Stimulated activated CD8-positive, alpha-beta memory T cell treated with anti-CD3 and anti-CD28 coated beads, Interleukin-15, amount 100 ng/mL, for 4 hours (primary cell): ENCODE results near the gene L2HGDH.

Source experiments
- DNase-seq, 2 donors: peaks; one replicate each; pipeline ENCODE4 v3.0.0-alpha.2; 2020; ENCODE audit warnings: low read depth in 2 of 2

L2HGDH gene

DNA sequence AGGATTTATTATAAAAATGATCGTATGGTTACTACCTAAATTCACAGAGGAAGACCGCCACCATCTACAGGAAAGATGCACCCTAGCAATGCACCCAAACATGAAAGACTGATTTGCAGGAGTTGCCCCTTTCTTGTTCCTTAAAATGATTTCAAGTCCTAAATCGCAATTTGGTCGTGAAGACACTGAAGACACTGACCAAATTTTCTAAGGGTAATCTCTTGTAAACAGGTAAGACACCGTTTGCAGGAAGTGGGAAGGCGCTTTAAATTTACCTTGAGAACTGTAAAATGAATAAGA is 81.7 kb downstream of the L2HGDH start:
- no peak for DNase-seq

DNA sequence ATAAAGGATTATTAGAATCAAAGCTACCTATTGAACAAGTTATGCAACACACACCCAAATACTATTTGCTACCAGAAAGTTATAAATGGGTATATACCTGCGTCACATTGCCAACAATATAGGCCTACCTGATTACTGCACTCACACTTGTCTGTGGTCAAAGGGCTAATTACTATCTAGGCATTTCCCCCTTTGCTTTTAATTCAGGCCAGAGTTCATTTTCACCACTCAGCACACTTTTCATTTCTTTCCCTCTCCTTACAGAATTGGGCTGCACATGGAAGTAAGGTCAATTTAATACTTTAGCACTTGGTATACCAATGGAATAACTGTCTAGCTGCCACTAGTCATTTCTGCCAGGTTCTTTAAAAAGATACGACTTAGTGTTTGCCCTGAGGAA is 82.3 kb downstream of the L2HGDH start:
- no peak for DNase-seq

- DNase-seq: no peak
These were observed 83.7 kb downstream of the L2HGDH start for GRCh38 chr14:50228313-50228712.

DNA sequence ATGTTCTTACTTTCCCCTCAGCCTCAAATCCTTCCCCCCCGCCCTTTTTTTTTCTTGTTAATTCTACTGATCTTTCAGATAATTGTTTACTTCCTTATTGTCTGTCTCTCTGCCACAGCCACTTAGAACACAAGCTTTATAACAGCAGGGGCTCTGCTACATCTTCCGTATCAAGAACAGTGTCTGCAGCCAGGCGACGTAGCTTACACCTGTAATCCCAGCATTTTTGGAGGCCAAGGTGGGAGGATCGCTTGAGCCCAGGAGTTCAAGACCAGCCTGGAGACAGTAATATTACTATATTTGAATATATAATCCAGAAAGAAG is 86.1 kb downstream of the L2HGDH start:
- DNase-seq: no peak

DNA sequence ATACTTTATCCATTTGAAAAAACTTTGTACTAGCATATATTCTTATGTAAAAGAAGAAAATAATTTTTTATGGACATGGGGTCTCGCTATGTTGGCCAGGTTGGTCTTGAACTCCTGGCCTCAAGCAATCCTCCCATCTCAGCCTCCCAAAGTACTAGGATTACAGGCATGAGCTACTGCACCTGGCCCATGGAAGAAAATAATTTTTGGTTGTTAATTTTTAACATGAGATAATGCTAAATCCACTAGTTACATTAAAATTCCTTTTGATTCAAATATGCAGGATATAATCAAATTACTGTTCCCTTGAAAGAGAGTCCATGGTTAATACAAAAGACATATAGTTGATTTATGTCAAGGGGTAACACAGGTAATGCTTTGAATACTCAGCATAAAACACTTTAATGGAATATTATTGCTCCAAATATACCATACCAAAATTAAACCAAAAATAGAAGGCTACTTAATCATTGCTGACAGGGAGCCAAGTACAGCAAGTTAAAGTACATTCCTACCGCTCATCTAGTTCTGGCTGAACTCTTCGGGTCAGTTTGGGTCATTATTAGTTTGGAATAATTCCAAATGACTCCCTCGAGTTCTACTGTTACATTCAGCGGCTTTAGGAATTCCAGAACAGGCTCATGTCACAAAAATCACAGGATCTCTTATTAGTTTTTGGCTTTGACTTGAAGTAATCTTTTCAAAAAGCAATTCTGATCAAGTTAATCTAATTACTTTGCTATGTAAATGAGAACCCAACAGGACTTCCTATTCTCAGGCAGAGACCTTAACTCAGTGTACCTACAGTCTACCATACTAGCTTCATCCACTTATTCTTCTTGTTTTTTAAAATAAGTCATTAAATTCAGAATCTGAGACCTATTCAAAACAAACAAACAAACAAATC is 86.7 kb downstream of the L2HGDH start:
- DNase-seq: no peak

- no peak for DNase-seq
These were observed 89.9 kb downstream of the L2HGDH start for GRCh38 chr14:50222055-50222613.

GRCh38 chr14:50218501-50218900 is 93.5 kb downstream of the L2HGDH start:
- no peak for DNase-seq

- DNase-seq: no peak
These were observed 96.6 kb downstream of the L2HGDH start for GRCh38 chr14:50215416-50215815.

DNA sequence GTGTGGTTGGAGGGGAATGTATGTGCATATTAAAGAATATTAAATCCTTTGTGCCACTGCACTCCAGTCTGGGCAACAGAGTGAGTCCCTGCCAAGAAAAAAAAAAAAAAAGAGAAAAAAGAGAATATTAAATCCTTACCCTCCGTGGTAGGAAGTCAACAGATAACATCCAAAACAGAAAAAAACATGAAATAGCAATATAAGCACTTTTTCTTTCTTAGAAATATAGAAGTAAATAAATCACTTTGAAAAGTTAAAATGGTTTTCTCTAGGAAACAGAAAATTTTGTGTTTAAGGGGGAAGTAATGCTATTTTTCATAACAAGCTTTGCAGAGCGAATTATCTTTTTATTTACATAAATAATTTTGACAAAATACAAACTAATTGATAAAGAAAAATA is 98.2 kb downstream of the L2HGDH start:
- DNase-seq: no peak

GRCh38 chr14:50212726-50213125 is 99.3 kb downstream of the L2HGDH start:
- DNase-seq: no peak

DNA sequence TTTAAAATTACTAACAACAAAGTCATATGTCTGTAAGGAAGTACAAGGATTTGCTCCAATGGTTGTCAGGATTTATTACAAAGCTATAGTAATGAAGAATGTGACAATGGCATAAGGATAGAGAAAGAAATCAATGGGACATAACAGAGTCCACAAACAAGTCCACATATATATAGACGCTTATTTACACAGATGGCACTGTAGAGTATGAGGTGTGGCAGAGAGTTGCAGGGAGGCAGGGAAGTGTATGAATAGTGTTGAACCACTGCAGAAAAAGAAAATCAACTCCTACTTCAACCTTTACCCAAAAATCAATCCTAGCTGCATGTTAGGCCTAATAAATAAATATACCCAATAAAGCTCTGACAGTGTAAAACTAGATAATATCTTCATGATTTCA is 102.0 kb downstream of the L2HGDH start:
- no peak for DNase-seq

DNA sequence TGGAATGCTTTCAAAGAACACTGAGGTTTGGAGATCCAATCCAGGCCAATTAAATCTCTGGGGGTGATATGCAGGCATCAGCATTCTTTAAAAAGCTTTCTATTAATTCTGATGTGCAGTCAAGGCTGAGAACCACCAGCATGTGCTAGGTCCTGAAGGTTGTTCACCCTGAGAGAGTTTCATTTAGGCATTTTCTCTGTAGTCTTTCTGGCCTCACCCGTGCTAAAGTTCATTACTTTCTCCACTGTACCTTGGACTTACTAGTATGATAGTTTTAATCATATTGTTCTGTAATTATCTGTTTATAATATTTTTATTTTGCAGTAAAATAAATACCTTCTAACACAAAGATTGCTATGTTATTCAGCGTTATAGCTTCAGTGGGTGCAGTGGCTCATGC is 113.5 kb downstream of the L2HGDH start:
- no peak for DNase-seq

GRCh38 chr14:50191499-50191898 is 120.5 kb downstream of the L2HGDH start:
- no peak for DNase-seq
